Mammary epithelial cell (primary cell): ENCODE measurements around the gene MYO10.

ENCODE experiments used
- EZH2 ChIP-seq: IDR thresholded peaks from 2 replicates; pipeline ENCODE4 v1.6.1; 2012; ENCODE audit warnings: low read length, inconsistent platforms, borderline replicate concordance
- TF ChIP-seq, protein P1 (sequence below), 2 donors: IDR thresholded peaks in 1 of 2; conservative IDR thresholded peaks in 1 of 2; 2 replicates each; pipeline ENCODE4 v1.5.1; 2011 to 2012; ENCODE audit warnings: inconsistent platforms in 2 of 2, low read length in 2 of 2, mild to moderate bottlenecking in 2 of 2, control low read depth in 1 of 2, low read depth in 1 of 2; ENCODE audit not compliant: insufficient read depth in 1 of 2; ENCODE audit errors: extremely low read depth in 1 of 2

DNA sequence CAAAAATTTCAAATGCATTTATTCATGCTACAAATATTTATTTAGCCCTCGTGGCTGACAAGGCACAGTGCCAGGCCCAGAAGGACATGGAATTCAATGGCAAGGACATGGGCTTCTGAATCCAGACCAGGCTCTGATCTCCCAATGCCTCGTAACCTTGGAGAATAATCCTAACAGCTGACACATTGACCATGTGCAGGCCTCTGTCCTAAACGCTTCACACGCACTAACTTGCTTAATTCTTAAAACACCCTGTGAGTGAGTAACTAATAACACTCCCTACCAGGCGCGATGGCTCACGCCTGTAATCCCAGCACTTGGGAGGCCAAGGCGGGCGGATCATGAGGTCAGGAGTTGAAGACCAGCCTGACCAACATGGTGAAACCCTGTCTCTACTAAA is 33.2 kb downstream of the MYO10 start:
- TF ChIP-seq, protein P1, sequence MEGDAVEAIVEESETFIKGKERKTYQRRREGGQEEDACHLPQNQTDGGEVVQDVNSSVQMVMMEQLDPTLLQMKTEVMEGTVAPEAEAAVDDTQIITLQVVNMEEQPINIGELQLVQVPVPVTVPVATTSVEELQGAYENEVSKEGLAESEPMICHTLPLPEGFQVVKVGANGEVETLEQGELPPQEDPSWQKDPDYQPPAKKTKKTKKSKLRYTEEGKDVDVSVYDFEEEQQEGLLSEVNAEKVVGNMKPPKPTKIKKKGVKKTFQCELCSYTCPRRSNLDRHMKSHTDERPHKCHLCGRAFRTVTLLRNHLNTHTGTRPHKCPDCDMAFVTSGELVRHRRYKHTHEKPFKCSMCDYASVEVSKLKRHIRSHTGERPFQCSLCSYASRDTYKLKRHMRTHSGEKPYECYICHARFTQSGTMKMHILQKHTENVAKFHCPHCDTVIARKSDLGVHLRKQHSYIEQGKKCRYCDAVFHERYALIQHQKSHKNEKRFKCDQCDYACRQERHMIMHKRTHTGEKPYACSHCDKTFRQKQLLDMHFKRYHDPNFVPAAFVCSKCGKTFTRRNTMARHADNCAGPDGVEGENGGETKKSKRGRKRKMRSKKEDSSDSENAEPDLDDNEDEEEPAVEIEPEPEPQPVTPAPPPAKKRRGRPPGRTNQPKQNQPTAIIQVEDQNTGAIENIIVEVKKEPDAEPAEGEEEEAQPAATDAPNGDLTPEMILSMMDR (conservative IDR thresholded peaks at IDR 0.05 in 1 of 2, IDR thresholded peaks at IDR 0.05 in 1 of 2; ENCODE audit: extremely low read depth in 1 of 2, insufficient read depth in 1 of 2, low read depth in 1 of 2, low read length in 2 of 2) = no peak
- TF ChIP-seq EZH2 = no peak
